Measurements from ENCODE around the gene UPK2. TPM values are rescaled to one million over a fixed set of nuclear protein-coding genes. Genes with fewer than 3 reads are reported as not detected.

UPK2 gene
- total and polyA plus RNA-seq, 2 of the 13 experiments (the other 11 are each of a cell fraction or from before 2014, with no cell fraction given), result not detected

DNA sequence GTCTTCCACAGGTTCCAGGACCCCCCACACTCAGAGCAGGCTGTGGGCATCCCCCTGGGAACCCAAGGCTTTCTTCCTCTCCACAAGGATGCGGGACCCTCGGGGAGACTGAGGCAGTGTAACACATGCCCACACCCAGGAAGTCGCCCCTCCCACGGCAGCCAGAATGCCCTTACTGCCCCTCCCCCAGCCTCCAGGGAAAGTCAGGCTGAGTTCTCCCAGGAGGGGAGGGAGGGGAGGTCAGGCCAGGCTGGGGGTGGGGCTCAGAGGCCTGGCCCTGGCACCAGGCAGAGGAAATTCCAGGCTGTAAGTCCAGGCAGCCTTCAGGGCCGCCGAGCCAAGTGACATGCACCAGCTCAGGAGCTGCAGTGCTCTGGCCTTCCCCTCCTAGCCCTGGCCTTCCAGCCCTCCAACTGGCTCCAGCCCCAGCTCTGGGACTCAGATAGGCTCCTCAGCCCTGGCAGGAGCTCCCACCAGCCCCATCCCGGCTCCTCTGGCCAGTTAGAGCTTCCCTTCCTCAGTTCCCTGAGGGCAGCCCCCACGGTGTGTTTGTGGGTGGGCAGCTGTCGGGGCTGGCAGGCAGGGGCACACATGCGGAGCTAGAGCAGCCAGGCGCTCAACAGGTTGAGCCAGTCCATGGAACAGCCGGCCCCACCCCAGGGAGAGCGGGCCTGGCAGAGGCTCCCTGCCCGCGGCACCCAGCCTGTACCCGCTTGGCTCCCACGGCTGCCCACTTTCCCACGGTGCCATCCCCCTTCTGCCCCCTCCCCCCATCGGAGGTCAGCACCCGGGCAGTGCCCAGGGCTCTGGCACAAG lies 34.0 kb upstream of the UPK2 start (continued):
- no peak for TF ChIP-seq ZNF274 (CRISPR knock-in tag; IDR thresholded peaks at IDR 0.05)
- TF ChIP-seq DPF2 (CRISPR knock-in tag; IDR thresholded peaks at IDR 0.05; ENCODE audit: borderline replicate concordance, low read depth), result 0 out of 2 replicates have a peak, but pooled peaks have one; percentile 38
- peak; percentile 60 for TF ChIP-seq PRPF4 (IDR thresholded peaks at IDR 0.05; ENCODE audit: low read depth, low read length, poor library complexity, severe bottlenecking)
- TF ChIP-seq, protein P1, sequence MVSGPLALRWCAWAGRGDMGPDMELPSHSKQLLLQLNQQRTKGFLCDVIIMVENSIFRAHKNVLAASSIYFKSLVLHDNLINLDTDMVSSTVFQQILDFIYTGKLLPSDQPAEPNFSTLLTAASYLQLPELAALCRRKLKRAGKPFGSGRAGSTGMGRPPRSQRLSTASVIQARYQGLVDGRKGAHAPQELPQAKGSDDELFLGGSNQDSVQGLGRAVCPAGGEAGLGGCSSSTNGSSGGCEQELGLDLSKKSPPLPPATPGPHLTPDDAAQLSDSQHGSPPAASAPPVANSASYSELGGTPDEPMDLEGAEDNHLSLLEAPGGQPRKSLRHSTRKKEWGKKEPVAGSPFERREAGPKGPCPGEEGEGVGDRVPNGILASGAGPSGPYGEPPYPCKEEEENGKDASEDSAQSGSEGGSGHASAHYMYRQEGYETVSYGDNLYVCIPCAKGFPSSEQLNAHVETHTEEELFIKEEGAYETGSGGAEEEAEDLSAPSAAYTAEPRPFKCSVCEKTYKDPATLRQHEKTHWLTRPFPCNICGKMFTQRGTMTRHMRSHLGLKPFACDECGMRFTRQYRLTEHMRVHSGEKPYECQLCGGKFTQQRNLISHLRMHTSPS (CRISPR knock-in tag; IDR thresholded peaks at IDR 0.05; ENCODE audit: low read depth), result peak; percentile 85
- TF ChIP-seq SMAD1 (CRISPR knock-in tag; IDR thresholded peaks at IDR 0.05; ENCODE audit: borderline replicate concordance, low read depth), result 0 out of 2 replicates have a peak, but pooled peaks have one; percentile 2
- TF ChIP-seq, protein P2, sequence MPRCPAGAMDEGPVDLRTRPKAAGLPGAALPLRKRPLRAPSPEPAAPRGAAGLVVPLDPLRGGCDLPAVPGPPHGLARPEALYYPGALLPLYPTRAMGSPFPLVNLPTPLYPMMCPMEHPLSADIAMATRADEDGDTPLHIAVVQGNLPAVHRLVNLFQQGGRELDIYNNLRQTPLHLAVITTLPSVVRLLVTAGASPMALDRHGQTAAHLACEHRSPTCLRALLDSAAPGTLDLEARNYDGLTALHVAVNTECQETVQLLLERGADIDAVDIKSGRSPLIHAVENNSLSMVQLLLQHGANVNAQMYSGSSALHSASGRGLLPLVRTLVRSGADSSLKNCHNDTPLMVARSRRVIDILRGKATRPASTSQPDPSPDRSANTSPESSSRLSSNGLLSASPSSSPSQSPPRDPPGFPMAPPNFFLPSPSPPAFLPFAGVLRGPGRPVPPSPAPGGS (CRISPR knock-in tag; IDR thresholded peaks at IDR 0.05), result 0 out of 2 replicates have a peak, but pooled peaks have one; percentile 6
- TF ChIP-seq, protein P3, sequence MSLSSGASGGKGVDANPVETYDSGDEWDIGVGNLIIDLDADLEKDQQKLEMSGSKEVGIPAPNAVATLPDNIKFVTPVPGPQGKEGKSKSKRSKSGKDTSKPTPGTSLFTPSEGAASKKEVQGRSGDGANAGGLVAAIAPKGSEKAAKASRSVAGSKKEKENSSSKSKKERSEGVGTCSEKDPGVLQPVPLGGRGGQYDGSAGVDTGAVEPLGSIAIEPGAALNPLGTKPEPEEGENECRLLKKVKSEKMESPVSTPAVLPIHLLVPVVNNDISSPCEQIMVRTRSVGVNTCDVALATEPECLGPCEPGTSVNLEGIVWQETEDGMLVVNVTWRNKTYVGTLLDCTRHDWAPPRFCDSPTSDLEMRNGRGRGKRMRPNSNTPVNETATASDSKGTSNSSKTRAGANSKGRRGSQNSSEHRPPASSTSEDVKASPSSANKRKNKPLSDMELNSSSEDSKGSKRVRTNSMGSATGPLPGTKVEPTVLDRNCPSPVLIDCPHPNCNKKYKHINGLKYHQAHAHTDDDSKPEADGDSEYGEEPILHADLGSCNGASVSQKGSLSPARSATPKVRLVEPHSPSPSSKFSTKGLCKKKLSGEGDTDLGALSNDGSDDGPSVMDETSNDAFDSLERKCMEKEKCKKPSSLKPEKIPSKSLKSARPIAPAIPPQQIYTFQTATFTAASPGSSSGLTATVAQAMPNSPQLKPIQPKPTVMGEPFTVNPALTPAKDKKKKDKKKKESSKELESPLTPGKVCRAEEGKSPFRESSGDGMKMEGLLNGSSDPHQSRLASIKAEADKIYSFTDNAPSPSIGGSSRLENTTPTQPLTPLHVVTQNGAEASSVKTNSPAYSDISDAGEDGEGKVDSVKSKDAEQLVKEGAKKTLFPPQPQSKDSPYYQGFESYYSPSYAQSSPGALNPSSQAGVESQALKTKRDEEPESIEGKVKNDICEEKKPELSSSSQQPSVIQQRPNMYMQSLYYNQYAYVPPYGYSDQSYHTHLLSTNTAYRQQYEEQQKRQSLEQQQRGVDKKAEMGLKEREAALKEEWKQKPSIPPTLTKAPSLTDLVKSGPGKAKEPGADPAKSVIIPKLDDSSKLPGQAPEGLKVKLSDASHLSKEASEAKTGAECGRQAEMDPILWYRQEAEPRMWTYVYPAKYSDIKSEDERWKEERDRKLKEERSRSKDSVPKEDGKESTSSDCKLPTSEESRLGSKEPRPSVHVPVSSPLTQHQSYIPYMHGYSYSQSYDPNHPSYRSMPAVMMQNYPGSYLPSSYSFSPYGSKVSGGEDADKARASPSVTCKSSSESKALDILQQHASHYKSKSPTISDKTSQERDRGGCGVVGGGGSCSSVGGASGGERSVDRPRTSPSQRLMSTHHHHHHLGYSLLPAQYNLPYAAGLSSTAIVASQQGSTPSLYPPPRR (CRISPR knock-in tag; IDR thresholded peaks at IDR 0.05; ENCODE audit: borderline replicate concordance), result peak; percentile 26; the same call in 1 of the 2 replicates
- no peak for TF ChIP-seq ATM (IDR thresholded peaks at IDR 0.05; ENCODE audit: borderline replicate concordance)
- 0 out of 2 replicates have a peak, but pooled peaks have one; percentile 8 for TF ChIP-seq ZNF263 (CRISPR knock-in tag; IDR thresholded peaks at IDR 0.05)
- TF ChIP-seq POLR2AphosphoS5 (IDR thresholded peaks at IDR 0.05; ENCODE audit: low read depth, low read length), result peak; percentile 33; the same call in 1 of the 2 replicates
- TF ChIP-seq, protein P4, sequence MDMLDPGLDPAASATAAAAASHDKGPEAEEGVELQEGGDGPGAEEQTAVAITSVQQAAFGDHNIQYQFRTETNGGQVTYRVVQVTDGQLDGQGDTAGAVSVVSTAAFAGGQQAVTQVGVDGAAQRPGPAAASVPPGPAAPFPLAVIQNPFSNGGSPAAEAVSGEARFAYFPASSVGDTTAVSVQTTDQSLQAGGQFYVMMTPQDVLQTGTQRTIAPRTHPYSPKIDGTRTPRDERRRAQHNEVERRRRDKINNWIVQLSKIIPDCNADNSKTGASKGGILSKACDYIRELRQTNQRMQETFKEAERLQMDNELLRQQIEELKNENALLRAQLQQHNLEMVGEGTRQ (IDR thresholded peaks at IDR 0.05; ENCODE audit: low read depth, low read length), result no peak
- TF ChIP-seq, protein P4 (CRISPR knock-in tag; IDR thresholded peaks at IDR 0.05; ENCODE audit: borderline replicate concordance), result no peak; the same call in 1 of the 2 replicates
- TF ChIP-seq POLR2A (IDR thresholded peaks at IDR 0.05; ENCODE audit: insufficient read depth in 1 of 2, low read depth in 2 of 2, low read length in 2 of 2), result peak in 1 of 2 experiments; percentile 51; a peak in 2 of 4 replicates
- no peak for TF ChIP-seq RBAK (CRISPR knock-in tag; IDR thresholded peaks at IDR 0.05)
- TF ChIP-seq RBFOX2 (IDR thresholded peaks at IDR 0.05; ENCODE audit: low read depth, low read length), result 0 out of 2 replicates have a peak, but pooled peaks have one; percentile 41
- TF ChIP-seq, protein P5, sequence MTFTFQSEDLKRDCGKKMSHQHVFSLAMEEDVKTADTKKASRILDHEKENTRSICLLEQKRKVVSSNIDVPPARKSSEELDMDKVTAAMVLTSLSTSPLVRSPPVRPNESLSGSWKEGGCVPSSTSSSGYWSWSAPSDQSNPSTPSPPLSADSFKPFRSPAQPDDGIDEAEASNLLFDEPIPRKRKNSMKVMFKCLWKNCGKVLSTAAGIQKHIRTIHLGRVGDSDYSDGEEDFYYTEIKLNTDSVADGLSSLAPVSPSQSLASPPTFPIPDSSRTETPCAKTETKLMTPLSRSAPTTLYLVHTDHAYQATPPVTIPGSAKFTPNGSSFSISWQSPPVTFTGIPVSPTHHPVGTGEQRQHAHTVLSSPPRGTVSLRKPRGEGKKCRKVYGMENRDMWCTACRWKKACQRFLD (CRISPR knock-in tag; IDR thresholded peaks at IDR 0.05; ENCODE audit: borderline replicate concordance), result 0 out of 2 replicates have a peak, but pooled peaks have one; percentile 6

All from HepG2 (cell line).